HAP-1 (cell line): ENCODE data around the gene DRAXIN.

ENCODE experiments used
- DNase-seq, 2 experiments: peaks; one replicate each; pipeline ENCODE4 v3.0.0-alpha.2; 2016 to 2020; ENCODE audit warnings: low spot score in 2 of 2
- H3K27me3 ChIP-seq: fragments of 250-450 bp; sonication (Bioruptor Pico); 2 replicates; pipeline ENCODE4 v1.5.1; 2020; ENCODE audit warnings: low read depth, mild to moderate bottlenecking, moderate library complexity
- H3K36me3 ChIP-seq: fragments of 250-450 bp; sonication (Bioruptor Pico); replicated peaks from 2 replicates; pipeline ENCODE4 v1.5.1; 2020; ENCODE audit warnings: mild to moderate bottlenecking
- H3K4me1 ChIP-seq: fragments of 250-450 bp; sonication (Bioruptor Pico); 2 replicates; pipeline ENCODE4 v1.5.1; 2020; ENCODE audit warnings: mild to moderate bottlenecking
- H3K4me3 ChIP-seq: fragments of 250-450 bp; sonication (Bioruptor Pico); 2 replicates; pipeline ENCODE4 v1.5.1; 2020; ENCODE audit warnings: mild to moderate bottlenecking, moderate library complexity
- H3K9me3 ChIP-seq: fragments of 250-450 bp; sonication (Bioruptor Pico); 2 replicates; pipeline ENCODE4 v1.5.1; 2020; ENCODE audit warnings: mild to moderate bottlenecking, moderate library complexity
- in situ Hi-C: fragments of 300-500 bp; cut with MboI; formaldehyde crosslinking; loops from 3 replicates; pipeline ENCODE4 v1.14.3; 2020; ENCODE audit warnings: low sequenced_read_pairs, inconsistent platforms, mixed read lengths

Gene DRAXIN

GRCh38 chr1:11701981-11702803, 10.7 kb downstream of the DRAXIN start:
- H3K4me3 ChIP-seq: no peak overlapping the region
- in situ Hi-C loops: no loop called here
- H3K4me1 ChIP-seq: no peaks in the 10 kb centered on the region

GRCh38 chr1:11703357-11704193, 12.1 kb downstream of the DRAXIN start:
- H3K36me3 ChIP-seq: no peaks in the 10 kb centered on the region
- H3K27me3 ChIP-seq: no peaks in the 10 kb centered on the region
- no peak overlapping the region for H3K4me3 ChIP-seq
- peaks cover 4% of the 10 kb centered on the region for H3K4me1 ChIP-seq
- H3K9me3 ChIP-seq: no peaks in the 10 kb centered on the region
- in situ Hi-C loops: no loop called here
- DNase-seq: no peak

More at GRCh38 chr1:11701981-11702803, 10.7 kb downstream of the DRAXIN start:
- no peak for DNase-seq
- no peaks in the 10 kb centered on the region for H3K9me3 ChIP-seq
- no peaks in the 10 kb centered on the region for H3K36me3 ChIP-seq
- H3K27me3 ChIP-seq: no peaks in the 10 kb centered on the region

- no peaks in the 10 kb centered on the region for H3K27me3 ChIP-seq
- no peaks in the 10 kb centered on the region for H3K9me3 ChIP-seq
- no peak overlapping the region for H3K4me3 ChIP-seq
- H3K4me1 ChIP-seq: peaks cover 4% of the 10 kb centered on the region
- no peaks in the 10 kb centered on the region for H3K36me3 ChIP-seq
- in situ Hi-C loops: no loop called here
- DNase-seq: no peak
Measured at GRCh38 chr1:11704194-11704529, 12.7 kb downstream of the DRAXIN start.

- Histone ChIP-seq H3K4me3 (no peak overlapping the region), H3K27me3 (no peaks in the 10 kb centered on the region), H3K9me3 (no peaks in the 10 kb centered on the region), H3K4me1 (peaks cover 4% of the 10 kb centered on the region), H3K36me3 (no peaks in the 10 kb centered on the region)
- DNase-seq: no peak
- in situ Hi-C loops: no loop called here
Measured at GRCh38 chr1:11704691-11705475, 13.4 kb downstream of the DRAXIN start.

- in situ Hi-C loops: no loop called here
- no peaks in the 10 kb centered on the region for H3K9me3 ChIP-seq
- H3K4me3 ChIP-seq: no peak overlapping the region
- H3K4me1 ChIP-seq: peaks cover 4% of the 10 kb centered on the region
- no peaks in the 10 kb centered on the region for H3K27me3 ChIP-seq
- no peaks in the 10 kb centered on the region for H3K36me3 ChIP-seq
- no peak for DNase-seq
Measured at GRCh38 chr1:11705596-11705995, 14.1 kb downstream of the DRAXIN start.

- H3K36me3 ChIP-seq: no peaks in the 10 kb centered on the region
- peaks cover 4% of the 10 kb centered on the region for H3K4me1 ChIP-seq
- no peak overlapping the region for H3K4me3 ChIP-seq
- H3K27me3 ChIP-seq: no peaks in the 10 kb centered on the region
- no peaks in the 10 kb centered on the region for H3K9me3 ChIP-seq
- in situ Hi-C loops: no loop called here
- DNase-seq: no peak
Measured at GRCh38 chr1:11706292-11706691, 14.8 kb downstream of the DRAXIN start.

GRCh38 chr1:11707621-11708276, 16.2 kb downstream of the DRAXIN start:
- Histone ChIP-seq H3K9me3 (no peaks in the 10 kb centered on the region), H3K4me1 (peaks cover 4% of the 10 kb centered on the region), H3K4me3 (no peak overlapping the region), H3K27me3 (no peaks in the 10 kb centered on the region), H3K36me3 (no peaks in the 10 kb centered on the region)
- in situ Hi-C loops: no loop called here
- DNase-seq: peak; percentile 8 to 68

- Histone ChIP-seq H3K4me3 (no peak overlapping the region), H3K4me1 (peaks cover 4% of the 10 kb centered on the region), H3K36me3 (no peaks in the 10 kb centered on the region), H3K27me3 (no peaks in the 10 kb centered on the region), H3K9me3 (no peaks in the 10 kb centered on the region)
- in situ Hi-C loops: no loop called here
- DNase-seq: no peak
Measured at GRCh38 chr1:11708554-11709350, 17.2 kb downstream of the DRAXIN start.

- Histone ChIP-seq H3K9me3 (no peaks in the 10 kb centered on the region), H3K27me3 (no peaks in the 10 kb centered on the region), H3K36me3 (no peaks in the 10 kb centered on the region), H3K4me3 (no peak overlapping the region), H3K4me1 (peaks cover 4% of the 10 kb centered on the region)
- in situ Hi-C loops: loop anchor here (10.0 kb wide), 1 partner anchor 237 kb away; the partner anchor contains the start of gene DISP3
- no peak for DNase-seq
Measured at GRCh38 chr1:11711490-11711889, 20.0 kb downstream of the DRAXIN start.

GRCh38 chr1:11712285-11712684, 20.8 kb downstream of the DRAXIN start:
- H3K36me3 ChIP-seq: no peaks in the 10 kb centered on the region
- no peak overlapping the region for H3K4me3 ChIP-seq
- DNase-seq: no peak
- peaks cover 4% of the 10 kb centered on the region for H3K4me1 ChIP-seq
- no peaks in the 10 kb centered on the region for H3K9me3 ChIP-seq
- H3K27me3 ChIP-seq: no peaks in the 10 kb centered on the region
- in situ Hi-C loops: loop anchor here (10.0 kb wide), 1 partner anchor 237 kb away; the partner anchor contains the start of gene DISP3

GRCh38 chr1:11713095-11713494, 21.6 kb downstream of the DRAXIN start:
- Histone ChIP-seq H3K4me1 (no peaks in the 10 kb centered on the region; the same call in 1 of the 2 replicates), H3K36me3 (no peaks in the 10 kb centered on the region), H3K27me3 (no peaks in the 10 kb centered on the region), H3K9me3 (no peaks in the 10 kb centered on the region), H3K4me3 (no peak overlapping the region)
- no peak for DNase-seq
- in situ Hi-C loops: loop anchor here (10.0 kb wide), 1 partner anchor 238 kb away; the partner anchor contains the start of gene DISP3

GRCh38 chr1:11714831-11715575, 23.5 kb downstream of the DRAXIN start:
- H3K4me3 ChIP-seq: no peak overlapping the region
- DNase-seq: no peak
- in situ Hi-C loops: loop anchor here (5.0 to 10.0 kb wide), 2 partner anchors 53 to 240 kb away; partner anchors contain the start of genes DISP3 and FBXO6
- H3K27me3 ChIP-seq: no peaks in the 10 kb centered on the region
- H3K9me3 ChIP-seq: no peaks in the 10 kb centered on the region
- no peaks in the 10 kb centered on the region for H3K36me3 ChIP-seq
- H3K4me1 ChIP-seq: peaks cover 5% of the 10 kb centered on the region; the same call in 1 of the 2 replicates
